GM12891 (cell line): Measurements from ENCODE around the gene LRRC71.

Experiments
- POLR2A ChIP-seq: IDR thresholded peaks from 2 replicates; pipeline ENCODE4 v1.6.1; 2011; ENCODE audit warnings: low read depth, low read length, control low read depth
- POLR2AphosphoS5 ChIP-seq: IDR thresholded peaks from 2 replicates; pipeline ENCODE4 v1.6.1; 2011; ENCODE audit warnings: low read depth, low read length, control low read depth

DNA sequence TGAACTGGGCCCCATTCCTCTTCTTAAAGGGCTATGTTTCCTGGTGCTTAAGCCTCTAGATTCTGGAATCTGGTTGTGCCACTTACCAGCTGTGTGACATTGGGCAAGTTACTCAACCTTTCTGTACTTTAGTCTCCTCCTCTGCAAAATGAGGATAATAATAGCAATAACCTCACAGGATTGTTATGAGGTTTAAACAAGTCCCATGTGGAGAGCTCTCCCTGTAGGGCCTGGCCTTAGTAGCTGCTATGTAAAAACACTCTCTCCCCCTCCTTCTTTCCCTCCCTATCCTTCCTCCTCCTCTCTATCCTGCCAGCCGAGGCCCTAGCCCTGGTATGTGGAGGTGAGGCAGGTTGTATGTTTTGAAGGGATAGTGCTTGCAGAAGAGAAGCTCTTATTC is 35.1 kb upstream of the LRRC71 start:
- TF ChIP-seq POLR2AphosphoS5 (no peak), POLR2A (no peak)
